ENCODE results near the gene TCF4.

Gene TCF4

DNA sequence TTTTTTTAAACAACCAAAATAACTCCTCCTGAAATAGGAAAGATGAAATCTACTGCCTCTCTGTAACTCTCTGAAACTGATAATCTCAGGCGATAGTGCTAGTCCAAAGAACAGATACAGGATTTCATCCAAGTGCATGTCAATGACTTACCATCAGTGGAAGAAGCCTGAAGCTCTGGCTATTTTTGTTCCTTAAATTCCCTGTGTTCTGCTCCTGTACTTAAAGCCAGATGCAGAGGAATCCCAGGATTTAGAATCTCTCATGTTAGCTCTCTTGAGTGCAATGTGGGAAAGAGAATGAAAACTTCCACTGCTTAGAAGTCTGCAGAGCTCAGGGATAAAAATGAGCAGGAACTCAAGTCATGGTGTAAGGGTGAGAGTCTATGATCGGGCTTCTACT is 291.9 kb downstream of the TCF4 start:
- no peak for DNase-seq (ENCODE audit: low read depth in 2 of 2)

DNA sequence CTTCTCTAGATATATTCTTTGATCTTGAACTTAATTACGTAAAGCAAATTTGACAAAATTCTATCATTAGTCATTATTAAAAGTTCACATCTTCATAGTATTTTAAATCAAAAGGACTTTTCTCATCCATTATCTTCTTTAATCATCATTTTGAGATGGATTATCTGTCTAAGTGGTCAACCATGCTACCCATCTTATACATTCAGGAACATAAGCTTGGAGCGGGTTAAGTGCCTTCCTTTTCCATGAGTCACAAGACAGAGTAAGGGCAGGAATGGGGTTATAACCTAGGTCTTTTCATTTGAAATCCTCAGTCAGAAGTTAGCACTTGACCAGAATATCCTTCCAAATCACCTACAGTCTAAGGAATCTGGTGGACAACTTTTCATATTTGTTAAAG is 297.1 kb downstream of the TCF4 start:
- DNase-seq (ENCODE audit: low read depth in 2 of 2): no peak

DNA sequence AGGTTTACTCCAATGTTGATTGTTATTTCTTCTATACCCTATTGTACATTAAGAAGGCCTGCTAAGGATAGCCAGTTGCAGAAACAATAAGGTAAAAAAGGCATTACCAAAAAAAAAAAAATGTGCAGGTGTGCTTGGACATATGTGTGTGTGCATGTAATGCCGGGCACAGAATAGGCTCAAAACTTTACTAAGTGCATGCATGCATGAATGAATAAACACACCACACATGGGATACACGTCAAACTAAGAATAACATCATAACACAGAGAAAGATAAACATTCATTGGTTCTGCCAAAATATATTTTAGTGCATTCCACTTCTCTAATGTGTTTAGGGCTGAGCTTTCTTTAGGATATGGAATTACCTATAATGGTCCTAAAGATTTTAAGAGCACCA is 298.2 kb downstream of the TCF4 start:
- no peak for DNase-seq (ENCODE audit: low read depth in 2 of 2)

GRCh38 chr18:55289048-55289447 is 298.9 kb downstream of the TCF4 start:
- no peak for DNase-seq (ENCODE audit: low read depth in 2 of 2)

GRCh38 chr18:55287935-55288868 is 299.8 kb downstream of the TCF4 start:
- DNase-seq (ENCODE audit: low read depth in 2 of 2): no peak

DNA sequence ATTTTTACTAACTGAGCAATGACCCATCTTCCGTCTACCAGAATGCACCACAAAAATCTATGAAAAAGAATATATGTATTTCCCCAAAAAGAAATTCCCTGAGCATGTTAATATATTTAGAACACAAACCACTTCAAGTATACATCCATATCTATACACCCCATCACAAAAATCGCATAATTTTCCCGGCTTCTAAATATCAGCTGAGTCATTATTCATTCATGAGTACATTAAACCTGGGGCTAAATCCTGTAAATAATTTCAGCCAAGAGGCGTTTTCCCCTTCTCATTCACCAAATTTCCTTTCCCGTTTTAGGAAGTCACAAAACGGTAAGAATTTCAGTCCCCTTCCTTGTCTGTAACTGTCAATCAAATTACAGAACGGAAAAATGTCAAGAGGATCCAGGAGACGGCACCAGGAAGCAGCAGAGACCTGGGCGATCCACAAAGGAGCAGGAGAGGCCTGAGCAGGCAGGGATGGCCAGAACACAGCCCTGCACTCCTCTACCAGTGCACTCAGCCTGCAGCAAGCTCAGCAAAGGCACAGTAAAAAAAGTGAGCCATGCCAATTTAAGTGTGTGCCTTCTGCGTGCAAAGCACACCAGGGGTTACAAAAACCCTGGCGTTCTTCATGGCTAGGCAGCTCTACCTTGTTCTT is 300.7 kb downstream of the TCF4 start:
- no peak for DNase-seq (ENCODE audit: low read depth in 2 of 2)

GRCh38 chr18:55286257-55286825 is 301.7 kb downstream of the TCF4 start:
- no peak for DNase-seq (ENCODE audit: low read depth in 2 of 2)

- no peak for DNase-seq (ENCODE audit: low read depth in 2 of 2)
Observed at GRCh38 chr18:55284614-55285013, 303.4 kb downstream of the TCF4 start.

DNA sequence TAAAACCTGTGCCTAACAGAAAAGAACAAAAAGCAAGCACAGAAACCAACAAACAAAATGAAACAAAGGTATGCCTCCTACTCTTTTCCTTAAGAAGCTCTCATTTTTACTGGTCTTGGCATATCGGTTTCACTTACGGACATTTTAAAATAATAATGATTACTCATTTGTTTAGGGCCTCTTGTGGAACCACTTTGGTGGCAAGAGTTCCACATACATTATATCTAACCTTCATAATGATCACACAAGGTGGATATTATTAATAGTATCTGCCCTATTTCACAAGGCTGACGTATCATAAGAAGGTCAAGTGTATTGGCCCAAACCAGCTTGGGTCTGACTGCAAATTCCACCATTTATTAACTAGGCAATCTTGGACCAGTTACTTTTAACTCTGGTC is 304.7 kb downstream of the TCF4 start:
- DNase-seq (ENCODE audit: low read depth in 2 of 2): no peak

DNA sequence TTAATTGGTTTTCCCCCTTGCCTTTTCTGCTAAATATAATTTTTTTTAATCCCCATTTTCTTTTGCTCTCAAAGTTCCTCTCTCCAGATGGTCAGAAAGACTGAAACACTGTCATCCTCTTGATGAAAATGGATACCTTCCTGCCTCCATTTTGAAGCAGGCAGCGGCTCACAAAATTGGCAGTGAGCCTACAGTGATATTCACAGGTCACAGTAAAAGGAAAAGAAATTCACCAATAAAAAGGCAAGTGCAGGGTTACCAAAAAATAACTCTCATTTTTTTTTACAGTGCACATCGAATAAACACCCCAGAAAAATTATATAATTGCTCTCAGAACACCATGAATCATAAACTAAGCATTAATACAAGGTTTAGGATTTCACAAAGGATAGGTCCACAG is 307.5 kb downstream of the TCF4 start:
- no peak for DNase-seq (ENCODE audit: low read depth in 2 of 2)

GRCh38 chr18:55275039-55275901 is 312.7 kb downstream of the TCF4 start:
- no peak for DNase-seq (ENCODE audit: low read depth in 2 of 2)

GRCh38 chr18:55272510-55273243 is 315.3 kb downstream of the TCF4 start:
- no peak for DNase-seq (ENCODE audit: low read depth in 2 of 2)

DNA sequence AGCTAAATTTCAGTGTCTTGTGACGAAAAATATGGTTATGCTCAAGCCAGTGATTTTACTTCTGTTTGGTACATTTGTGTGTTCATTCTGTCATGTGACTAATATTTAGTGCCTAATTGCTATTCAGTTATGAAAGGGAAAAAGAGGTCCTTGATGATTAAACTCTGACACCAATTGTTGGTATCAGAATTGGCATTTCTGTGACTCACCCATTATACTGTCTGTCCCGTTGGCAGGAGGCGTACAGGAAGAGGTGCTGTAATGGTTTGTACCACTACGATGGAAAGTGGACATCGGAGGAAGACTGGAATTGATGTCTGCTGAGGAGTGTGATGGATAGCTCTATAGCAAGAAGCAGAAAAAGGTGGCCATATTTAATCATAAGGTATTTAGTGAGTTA is 318.4 kb downstream of the TCF4 start:
- DNase-seq (ENCODE audit: low read depth in 2 of 2): no peak

- no peak for DNase-seq (ENCODE audit: low read depth in 2 of 2)
Observed at GRCh38 chr18:55268628-55269275, 319.2 kb downstream of the TCF4 start.

DNA sequence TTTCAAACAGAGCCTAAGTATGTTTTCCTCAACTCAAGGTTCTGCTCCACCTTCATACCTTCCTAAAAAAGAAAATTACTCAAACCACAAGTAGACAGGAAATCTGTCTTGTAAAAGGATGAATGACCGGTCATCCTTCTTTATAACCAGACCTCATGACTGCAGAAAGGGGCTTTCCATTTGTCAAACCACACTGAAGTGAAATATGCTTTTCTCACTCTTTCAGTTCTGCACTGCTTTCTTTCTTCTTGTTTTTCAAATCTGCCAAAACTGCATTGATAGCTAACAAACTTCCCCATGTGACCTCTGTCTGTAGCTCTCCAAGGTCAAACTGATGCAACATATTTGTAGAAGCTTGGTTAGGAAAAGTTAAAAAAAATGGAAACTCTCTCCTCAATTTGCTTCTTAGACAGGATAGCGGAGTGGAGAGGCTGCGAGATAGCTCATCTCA is 319.8 kb downstream of the TCF4 start:
- DNase-seq (ENCODE audit: low read depth in 2 of 2): no peak

- no peak for DNase-seq (ENCODE audit: low read depth in 2 of 2)
Observed at GRCh38 chr18:55266981-55267380, 321.0 kb downstream of the TCF4 start.

DNA sequence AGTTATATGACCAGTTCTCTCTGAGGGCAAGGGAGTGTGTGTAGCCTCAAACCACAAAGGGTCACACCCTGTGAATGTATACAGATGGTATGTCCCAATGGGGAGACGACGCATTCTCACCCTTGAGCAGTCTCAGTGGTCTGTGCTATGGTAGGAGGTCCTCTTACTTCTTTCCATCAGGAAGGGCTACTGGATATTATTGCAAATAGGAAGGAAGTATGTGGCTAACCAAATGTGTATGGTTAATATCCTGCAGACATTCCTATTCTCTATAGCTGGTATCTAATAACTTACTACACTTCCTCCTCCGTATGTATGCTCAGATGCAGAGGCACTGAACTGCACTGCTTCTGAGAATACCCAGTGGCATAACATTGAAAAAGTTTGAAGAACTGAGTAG is 322.0 kb downstream of the TCF4 start:
- no peak for DNase-seq (ENCODE audit: low read depth in 2 of 2)

DNA sequence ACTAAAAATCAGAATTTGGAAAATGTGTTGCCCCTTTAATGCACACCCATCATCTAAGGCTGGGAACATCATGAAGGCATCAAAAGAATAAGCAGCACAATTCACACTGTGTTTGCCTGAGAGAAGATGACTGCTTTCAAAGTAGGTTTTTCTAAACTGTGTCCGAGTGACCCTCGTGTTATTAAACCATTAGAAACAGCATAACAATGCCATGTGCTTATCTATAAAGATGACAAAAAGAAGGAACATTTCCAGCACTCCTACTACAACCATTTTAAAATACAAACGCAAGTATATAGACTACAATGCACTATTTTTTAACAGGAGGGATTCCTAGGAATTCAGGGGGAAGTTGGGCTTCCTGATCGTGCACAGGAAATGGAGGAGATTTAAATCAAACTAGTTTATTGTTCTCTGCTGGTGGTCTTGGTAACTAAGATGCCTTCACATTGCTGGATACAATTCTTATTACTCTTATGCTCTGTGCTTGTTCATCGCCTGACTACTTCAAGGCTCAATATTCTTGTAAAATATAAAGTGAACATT is 322.8 kb downstream of the TCF4 start:
- DNase-seq (ENCODE audit: low read depth in 2 of 2): no peak

DNA sequence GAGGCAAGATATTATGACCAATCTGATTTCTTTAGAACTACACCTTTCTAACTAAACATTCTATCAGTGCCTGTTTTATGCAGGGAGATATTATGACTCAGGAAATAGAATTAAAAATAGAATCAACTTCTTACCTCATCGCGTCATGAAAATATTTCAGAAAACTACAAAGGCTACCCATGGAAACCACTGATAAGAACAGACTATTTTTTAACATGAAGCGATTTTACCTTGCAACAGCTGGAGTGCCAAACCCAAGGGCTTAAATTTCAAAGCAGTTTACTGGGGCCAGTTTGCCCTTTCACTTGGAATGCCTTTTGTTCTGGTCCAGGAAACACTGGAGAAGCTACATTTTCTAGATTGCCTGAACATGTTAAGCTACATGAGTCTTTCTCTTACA is 323.9 kb downstream of the TCF4 start:
- DNase-seq (ENCODE audit: low read depth in 2 of 2): no peak

DNA sequence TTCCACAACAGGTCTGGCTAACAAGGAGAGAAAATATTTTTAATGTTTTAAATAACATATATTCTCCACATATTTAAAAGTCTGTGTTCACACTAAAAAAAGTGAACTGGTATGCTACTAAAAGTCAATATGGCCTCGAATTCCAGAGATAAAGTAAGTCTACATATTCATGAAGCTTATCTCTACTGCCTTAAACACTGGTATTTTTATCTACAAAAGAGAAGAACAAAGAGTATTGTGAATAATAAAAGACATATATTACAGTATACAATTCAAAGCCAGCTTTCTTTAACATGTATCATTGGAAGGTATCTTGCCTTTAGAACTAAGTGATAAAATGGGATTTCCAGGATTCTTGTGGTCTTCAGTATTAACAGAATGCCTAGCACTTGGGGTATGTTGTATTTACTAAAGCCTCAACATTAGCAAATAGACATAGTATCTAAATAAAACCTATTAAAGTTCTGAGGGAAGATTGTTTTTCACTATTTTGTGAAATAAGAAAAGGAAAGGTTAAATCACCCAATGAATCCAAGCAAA is 325.9 kb downstream of the TCF4 start:
- no peak for DNase-seq (ENCODE audit: low read depth in 2 of 2)
